NCI-H1930 (cell line): ENCODE data around the gene AGBL1.

ENCODE experiments used
- DNase-seq, 2 experiments: peaks; one replicate each; lab custom pipeline; 2025; lab: John Stamatoyannopoulos, UW

AGBL1 gene

DNA sequence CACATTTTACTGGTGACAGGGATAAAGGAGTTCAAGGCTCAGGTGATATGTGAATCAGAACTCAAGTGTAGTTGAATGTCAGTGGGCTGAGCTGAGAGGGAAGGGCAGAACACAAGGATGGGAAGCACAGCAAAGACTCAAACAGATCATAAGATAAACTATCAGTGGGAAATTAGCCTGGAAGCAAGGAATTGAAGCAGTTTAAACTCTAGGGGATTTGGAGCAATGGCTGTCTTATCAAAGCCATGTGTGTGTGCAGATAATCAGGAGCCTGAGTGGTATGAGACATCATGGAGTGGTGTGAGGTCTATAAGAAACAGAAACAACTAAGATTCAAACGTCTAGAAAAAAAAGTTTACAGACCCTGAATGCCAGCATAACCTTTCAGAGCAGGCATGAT lies 634.6 kb downstream of the AGBL1 start:
- no peak for DNase-seq

DNA sequence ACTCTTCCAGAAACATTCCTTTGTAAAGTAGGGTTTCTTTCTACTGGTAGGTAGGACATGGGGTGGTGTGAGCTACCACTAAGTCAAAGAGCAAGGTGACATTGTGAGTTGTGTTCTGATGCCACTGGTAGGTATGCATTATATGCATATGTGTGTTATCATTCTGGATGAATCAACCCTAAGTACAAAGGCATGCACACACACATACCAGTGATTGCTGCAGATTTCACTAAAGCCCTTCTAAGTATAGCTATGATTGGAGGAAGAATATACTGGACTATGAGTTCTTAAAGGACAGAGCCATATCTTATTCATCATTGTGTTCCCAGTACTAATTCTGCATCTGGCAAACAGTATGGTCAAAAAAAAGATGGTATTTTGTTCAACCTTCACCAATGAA lies 646.0 kb downstream of the AGBL1 start:
- no peak for DNase-seq

DNA sequence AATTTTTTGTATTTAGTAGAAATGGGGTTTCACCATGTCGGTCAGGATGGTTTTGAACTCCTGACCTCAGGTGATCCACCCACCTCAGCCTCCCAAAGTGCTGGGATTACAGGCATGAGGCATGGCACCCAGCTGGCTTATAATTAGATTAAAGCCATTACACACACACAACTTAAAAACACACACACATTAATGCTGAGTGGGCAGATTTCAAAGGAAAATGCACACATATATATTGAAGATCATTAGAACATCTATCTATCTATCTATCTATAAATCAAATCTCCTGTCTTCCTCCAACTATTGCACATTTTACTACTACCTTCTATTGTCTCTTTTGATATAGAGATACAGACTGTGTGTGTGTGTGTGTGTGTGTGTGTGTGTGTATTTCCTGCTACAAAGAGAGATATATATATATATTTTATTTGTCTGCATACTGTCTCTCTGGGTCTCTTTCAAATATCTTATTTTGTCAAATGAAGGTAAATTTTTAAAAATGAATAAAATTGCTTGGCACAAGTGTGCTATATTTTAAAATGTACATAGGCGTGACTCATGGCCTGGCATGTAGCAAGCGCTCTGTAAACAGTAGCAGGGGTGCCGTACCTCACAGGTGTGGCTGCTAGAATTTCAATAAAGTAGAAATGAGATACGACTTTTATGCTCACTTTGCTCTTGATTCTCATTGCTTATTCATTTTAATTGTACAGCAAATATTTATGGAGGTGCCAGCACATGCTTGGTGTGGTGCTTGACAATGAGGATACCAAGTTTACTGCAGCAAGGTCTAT lies 655.8 kb downstream of the AGBL1 start:
- DNase-seq = no peak

DNA sequence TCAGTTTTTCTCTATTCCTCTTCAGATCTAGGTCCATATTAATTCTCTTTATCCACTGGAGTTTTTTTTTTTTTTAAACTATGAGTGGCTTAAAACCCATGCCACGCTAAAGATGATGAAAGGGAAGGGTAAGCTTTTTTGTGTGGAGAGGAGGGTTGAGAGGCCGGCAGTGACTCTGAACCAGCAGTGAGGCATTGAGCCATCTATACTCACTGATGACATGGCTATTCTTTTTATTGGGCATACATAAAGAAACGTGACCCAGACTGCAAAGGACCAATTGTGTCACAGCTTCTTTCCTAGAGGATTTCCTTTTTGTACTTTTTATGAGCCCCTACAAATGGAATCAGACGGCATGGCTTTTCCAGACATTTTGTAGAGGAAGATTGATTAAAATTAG lies 662.2 kb downstream of the AGBL1 start:
- no peak for DNase-seq

DNA sequence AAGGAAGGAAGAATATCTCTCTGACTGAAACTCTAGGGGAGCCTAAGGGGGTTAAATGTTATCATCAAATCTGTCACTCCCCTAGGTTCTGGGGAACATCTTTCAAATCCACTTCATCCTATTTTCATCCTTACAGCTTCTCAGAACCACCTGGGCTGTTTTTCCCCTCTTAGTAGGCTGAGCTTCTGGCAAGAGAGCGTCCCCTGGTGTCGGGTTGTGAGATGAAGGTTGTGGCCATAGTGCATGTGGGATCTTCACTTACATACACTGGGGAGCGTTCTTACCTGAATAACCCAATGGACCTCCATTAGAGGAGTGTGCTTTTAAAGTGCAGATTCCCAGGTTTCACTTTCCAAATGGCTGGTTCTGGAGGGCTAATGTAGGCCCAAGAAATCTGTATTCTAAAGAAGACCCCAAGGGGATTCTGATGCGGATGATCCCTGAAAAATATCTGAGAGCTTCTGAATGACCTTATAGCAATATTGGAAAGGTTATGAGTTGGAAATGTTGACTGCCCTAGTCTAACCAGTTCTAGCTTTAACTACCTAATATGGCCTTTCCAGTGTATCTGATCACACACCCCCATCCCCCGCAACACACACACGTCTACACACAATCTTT lies 663.7 kb downstream of the AGBL1 start:
- peak in 1 of 2 experiments; percentile 21 for DNase-seq

DNA sequence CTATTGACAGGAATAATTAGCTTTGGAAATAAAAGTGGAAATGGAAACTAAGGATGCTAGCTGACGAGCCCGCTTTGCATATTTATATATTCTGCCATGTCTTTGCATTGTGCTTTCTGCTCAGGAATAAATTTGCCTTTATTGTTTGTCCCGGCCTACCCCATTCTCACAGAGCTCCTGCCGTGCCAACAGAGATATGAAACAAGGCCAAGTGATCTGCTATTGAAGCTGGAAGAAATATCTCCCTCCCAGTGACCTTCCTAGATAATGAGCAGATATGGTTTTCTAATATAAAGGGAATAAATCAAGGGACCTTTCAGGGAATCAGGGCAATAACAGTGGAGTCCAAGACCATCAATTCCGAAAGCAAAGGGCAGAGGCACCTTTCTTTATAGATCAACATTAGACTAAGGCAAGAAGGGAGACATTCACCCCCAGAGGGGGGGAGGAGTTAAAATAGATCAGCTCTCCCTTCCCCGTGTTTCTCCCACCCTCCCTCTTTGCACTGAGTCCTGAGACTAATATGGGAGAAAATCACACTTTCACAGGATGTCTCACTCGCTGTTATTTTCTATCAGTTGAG lies 664.6 kb downstream of the AGBL1 start:
- no peak for DNase-seq

DNA sequence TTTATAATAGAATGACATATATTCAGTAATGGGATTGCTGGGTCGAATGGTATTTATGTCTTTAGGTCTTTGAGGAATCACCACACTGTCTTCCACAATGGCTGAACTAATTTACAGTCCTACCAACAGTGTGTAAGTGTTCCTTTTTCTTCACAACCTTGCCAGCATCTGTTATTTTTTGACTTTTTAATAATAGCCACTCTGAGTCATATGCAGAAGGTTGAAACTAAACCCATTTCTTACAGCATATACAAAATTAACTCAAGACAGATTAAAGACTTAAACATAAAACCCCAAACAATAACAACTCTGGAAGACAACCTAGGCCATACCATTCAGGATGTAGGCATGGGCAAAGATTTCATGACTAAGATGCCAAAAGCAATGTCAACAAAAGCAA lies 671.4 kb downstream of the AGBL1 start:
- no peak for DNase-seq

DNA sequence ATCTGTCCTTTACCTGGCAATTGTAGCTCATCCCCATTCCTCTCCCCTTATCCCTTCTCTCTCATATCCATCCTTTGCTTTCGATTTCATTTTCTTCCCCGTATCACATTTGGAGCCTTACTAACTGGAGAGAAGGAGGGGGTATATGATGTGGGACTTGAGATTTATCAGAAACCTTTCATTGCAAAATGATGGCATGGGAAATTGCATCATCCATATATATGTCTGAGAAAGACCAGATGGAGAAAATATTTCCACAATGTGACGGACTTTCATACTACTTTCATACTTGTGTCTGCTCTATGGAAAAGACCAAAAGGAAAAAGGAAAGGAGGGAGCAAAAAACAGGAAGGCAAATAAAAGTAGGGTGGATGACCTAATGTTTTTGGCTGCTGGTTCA lies 675.2 kb downstream of the AGBL1 start:
- DNase-seq = no peak

DNA sequence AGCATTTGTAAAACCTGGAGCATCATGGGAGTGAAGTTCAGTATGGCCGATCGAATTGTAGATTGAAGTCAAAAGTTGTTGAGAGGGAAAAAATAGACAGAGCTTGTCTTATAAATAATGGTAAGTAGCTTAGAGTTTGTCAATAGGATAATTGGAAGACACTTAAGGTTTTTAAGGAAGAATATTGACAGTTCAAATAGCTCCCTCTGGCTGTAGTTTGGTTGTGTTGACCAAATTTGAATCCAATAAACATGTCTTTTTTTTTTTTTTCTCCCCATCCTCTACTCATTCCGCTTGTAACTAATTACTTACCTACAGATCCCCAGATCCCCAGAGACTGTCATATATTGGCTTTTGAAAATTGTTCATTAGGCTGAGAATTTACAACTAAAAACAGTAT lies 677.0 kb downstream of the AGBL1 start:
- DNase-seq = no peak

DNA sequence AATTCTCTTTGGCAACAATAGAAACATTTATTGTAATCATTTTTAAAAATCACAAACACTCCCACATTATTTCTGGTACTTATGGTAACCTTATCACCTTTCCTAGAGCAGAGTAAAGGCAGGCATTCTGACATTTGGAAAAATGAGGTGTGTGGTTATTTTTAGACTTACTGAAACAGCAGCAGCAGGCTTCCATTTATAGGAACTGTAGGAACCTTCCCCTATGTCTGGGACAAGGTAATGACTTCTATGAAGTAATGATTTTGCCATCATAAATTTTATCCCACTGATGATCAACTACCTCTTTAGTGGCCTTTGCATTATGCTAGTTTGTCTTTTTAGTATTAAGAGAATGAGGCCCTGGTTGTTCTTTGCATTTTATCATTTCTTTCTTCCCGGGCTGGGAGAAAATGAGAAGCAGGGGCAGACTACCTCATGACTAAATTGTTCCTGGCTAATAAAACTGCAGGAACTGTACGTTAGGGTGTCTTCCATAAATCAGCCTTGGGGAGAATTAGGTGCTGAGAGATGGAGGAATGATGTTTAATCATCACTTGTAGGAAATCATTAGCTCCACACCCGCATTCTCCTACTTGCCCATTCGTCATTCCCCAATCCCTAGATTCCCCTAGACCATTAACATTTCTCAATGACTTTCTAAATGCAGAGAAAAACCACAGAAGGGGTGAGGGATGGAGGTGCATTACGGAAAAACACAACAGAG lies 680.3 kb downstream of the AGBL1 start:
- DNase-seq = no peak

DNA sequence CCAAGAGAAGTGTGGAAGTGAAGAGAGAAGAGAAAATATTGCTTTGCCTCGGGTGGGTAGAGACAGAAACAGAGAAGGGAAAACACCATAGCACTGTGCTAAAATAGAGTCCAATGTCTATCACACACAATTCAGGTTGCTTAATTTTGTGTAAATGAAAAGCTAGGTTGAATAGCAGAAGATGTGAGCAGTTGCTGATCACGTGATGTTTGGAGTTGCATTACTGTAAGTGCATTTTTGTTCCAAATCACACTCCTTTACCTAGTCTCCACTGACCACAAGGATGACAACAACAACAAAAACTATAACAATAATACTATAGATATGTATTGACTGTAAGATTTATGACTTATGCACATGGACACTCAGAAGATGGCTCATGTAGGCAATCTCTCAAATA lies 683.2 kb downstream of the AGBL1 start:
- no peak for DNase-seq

DNA sequence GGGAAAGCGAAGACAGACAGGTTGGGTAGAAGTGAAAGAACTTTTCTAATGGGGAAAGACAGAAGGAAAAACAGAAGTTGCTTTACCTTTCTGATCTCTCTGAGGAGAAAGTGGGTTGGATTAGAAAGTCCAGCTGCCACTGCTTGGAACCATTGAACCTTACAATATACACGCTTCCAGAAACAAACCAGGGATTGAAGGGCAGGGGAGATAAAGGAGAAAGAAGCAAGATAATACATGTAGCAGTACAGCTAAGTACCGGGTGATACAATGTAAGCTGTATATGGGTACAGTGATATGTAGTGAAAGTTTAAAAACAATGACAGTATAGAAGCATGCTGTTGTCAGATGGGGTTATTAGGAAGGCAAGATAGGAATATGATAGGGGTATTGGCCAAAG lies 684.4 kb downstream of the AGBL1 start:
- no peak for DNase-seq

DNA sequence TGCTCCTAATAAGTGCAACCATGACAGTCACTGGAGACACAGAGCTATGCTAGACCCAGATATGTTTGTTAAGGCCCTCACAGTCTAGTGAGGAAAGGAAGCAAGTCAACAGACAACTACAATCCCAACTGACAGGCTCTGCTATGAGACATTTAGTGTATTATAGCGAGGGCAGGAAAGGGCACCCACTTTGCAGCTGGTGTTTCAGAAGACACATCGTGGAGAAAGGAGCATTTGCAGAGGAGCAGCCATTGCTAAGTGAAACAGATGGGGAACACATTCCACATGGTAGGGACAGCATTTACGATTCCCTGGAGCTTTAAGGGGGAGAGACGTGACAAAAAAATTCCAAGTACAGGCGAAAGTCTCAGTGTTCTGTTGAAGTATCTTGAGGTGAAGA lies 685.6 kb downstream of the AGBL1 start:
- no peak for DNase-seq

DNA sequence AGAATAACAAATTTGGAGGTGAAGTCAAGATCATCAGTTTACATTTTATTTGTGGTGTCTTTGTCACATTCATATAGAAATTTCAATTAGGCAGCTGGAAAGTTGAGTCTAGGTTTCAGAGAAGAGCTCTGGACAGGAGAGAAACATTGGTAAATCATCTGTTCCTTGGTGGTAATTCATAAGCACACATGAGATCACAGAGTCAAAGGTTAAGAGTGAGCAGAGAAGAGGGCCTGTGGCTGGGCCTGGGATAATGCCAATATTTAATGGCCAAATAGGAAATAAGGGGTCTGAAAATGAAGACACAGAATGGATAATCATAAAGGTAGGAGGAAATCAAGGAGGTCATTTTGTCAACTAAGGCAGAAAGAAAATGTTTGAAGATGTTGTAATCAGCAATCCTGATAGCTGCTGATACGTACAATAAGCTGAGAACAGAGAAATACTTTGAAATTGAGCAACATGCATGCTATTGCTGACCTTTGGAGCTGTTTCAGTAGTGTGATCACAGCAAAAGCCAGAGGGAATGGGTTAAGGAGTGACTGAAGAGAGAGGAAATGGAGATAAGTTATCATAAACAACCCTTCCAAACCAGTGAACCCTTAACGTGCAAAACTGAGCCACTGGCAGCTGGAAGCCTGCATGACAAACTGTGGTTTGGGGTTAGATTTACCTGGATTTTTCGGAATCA lies 692.8 kb downstream of the AGBL1 start:
- no peak for DNase-seq

DNA sequence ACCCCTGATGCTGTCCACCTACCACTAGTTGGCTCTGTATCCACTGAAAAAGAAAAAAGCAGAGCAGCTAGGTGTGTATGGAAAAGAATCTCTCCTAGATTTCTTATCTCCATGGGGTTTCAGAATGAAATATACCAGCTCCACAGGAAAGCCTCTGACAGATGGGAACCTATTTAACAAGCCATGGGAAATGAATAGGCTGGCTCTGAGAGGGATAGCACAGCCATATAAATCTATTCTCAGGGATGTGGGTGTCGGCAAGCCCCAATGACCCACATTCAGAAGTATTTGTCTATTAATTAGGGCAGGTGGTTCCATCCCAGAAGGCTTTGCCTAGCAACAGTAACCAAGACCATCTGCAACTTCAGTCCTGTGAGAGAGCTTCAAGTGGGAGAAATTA lies 694.1 kb downstream of the AGBL1 start:
- no peak for DNase-seq

DNA sequence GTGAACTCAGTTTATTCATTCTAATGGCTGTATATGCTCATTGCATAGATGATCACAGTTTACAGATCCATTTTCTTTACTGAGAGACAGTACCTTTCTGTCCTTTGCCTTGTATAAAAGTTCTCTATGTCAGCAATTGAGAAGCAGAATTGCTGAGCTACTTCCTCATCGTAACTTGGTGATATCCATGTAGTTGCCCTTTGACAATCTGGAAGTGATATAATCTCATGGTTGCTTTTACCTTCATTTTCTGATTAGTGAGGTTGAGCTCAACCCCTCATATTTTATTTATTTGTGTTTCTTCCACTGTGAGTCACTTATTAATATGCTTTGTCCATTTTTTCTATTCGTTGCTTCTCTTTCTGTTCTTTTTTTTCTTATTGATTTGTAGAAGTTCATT lies 696.5 kb downstream of the AGBL1 start:
- DNase-seq = no peak

DNA sequence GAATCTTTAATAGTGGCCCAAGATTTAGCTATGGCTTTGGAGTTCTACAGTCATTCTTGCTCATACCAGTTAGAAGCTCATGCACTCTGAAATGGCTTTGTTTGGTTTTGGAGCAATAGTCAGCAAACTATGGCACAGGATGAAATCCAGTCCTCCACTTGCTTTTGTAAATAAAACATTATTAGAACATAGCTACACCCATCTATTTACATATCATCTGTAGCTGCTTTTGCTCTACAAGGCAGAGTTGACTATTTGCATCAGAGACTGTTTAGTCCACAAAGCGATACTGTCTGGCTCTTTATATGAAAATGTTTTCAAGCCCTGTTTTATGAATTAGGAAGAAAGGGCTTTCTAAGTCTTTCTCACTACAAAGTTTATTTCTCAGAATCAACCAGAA lies 716.9 kb downstream of the AGBL1 start:
- no peak for DNase-seq

DNA sequence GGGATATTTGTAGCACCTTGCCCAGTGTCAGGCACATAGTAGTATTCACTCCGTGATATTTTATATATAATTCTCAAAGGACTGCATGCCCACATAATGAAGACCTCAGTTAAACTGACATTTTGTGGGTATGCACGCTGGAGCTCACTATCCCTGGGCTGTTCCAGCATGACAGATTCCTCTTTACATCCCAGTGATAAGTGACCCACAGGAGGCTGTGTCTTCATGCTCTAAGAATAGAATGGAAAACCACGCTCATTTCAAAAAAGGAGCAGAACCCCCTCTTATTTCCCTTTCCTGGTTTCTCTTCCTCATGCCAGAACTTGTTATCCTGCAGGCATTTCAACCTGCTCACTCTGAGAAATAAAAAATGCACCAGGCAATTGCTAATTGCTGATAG lies 717.5 kb downstream of the AGBL1 start:
- no peak for DNase-seq

DNA sequence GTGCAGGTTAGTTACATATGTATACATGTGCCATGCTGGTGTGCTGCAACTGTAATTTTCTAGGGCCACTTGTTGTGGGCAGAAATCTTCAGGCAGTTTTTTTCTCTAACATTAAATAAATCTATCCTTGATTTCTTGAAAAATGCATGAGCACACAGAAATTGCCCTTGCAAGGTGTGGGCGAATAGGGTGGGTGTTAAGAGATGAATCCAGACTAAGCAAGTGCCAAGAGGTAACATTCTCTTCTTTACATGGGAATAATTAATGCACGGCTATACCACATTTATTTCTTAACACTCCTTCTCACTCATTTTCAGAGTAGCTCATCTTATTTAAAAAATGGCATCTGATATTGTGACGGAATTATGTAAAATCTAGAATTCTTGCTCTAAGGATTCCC lies 719.6 kb downstream of the AGBL1 start:
- no peak for DNase-seq

DNA sequence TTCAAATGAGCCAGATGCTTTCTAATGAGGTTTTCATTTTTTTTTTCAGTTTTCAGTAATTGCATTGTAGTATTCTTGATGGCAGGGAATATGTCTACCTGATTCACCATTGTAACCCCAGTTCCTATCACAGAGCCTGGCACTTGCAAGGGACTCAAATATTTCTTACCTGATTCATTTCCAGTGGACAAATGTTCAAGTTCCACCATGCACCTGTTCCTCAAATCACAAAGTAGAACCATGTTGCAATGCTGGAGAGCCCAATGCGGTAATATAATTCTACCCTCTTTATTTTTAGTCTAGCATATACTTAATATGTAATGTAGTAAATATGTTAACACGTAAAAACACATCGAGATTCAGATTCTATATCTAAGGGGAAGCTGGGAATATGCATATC lies 722.6 kb downstream of the AGBL1 start:
- no peak for DNase-seq

DNA sequence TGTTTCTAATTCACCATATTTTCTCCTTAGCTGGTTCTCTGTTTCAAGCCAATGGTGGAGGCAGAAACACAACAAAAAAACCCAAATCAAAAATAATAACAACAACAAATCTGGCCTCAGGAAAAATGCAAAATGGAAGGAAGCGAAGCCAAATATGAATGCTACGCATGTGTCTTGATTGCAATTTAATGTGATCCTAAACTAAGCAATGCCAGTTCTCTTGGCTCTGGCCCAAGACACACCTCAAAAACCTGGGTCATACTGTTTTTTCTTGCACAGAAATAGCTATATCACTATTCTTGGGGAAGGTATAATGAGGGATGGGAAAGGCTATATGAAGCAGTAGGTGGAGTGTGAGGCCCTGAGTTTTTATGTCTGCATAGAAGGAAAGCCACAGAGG lies 724.7 kb downstream of the AGBL1 start:
- no peak for DNase-seq

DNA sequence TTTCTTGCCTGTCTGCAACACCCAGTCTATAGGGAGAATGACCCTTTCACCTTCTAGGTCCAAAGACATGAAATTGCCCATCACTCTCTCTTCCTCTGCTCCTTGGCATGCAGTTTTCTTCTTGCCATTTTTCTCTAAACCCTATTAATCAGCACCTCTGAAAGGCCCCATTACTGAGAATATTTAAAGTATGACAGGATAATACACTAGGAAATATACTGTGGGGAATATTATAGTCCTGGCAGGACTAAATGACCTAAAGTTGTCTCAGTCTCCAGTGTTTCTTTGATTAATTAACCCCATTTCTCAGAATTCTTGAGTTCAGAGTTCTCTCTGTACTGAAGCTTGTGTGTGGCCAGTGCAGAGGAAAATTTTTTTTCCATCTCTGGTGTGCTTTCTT lies 730.7 kb downstream of the AGBL1 start:
- no peak for DNase-seq
